ENCODE data around the gene STK11IP.

The STK11IP gene

DNA sequence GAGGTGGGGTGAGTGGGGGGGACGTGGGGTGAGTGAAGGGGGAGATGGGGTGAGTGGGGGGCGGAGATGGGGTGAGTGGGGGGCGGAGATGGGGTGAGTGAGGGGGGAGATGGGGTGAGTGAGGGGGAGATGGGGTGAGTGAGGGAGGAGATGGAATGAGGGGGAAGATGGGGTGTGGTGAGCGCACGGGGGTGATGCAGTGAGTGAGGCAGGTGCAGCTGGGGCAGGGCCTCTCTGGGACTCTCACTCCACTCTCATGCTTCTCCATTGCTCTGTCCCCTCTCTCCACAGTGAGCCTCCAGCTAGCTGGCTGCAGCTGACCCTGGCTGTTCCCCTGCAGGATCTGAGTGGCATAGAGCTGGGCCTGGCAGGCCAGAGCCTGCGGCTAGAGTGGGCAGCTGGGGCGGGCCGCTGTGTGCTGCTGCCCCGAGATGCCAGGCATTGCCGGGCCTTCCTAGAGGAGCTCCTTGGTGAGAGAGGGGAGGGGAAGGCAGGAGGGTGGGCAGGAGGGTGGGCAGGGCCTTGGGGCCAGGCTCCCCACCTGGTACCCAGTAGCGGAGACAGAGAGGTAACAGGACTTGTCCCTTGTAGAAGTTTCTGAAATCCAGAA is 15.9 kb downstream of the STK11IP start:
- ATAC-seq (ENCODE audit: low read depth) = no peak
- no peak overlapping the region for H3K27ac ChIP-seq (ENCODE audit: poor library complexity, severe bottlenecking)

DNA sequence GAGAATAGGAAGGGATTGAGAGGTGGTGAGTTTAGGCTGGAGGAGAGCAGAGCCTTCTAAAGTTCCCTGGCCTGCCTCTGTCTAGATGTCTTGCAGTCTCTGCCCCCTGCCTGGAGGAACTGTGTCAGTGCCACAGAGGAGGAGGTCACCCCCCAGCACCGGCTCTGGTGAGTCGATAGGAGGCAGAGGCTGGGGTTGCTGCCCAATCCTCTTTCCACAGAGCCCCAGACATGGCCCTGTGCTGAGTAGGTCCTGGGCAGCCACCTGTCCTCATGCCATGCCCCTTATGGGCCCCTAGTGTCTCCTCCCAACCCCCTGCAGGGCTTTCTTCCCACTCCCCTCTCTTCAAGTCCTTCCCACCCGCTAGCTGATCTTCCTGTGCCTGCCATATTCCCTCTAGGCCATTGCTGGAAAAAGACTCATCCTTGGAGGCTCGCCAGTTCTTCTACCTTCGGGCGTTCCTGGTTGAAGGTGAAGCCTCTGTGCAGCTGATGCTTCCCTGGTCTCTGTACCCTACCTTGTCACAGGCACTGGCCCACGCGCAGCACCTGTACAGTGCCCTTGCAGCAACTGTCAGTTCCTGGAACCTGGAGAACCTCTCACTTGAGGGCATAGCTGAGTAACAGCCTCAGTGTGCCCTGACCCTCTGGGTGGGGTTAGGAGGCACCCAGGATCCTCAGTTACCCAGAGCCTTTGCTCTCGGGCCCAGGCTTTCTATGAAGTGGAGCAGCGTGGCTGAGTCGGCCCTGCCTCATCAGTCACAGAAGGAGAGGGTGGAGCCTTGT is 16.6 kb downstream of the STK11IP start:
- DNase-seq (ENCODE audit: low spot score) (no peak), ATAC-seq (ENCODE audit: low read depth) (no peak; the same call in 2 of the 3 replicates)
- Histone ChIP-seq H3K27ac (ENCODE audit: poor library complexity, severe bottlenecking) (no peak overlapping the region), H3K9me3 (ENCODE audit: severe bottlenecking) (no peaks in the 10 kb centered on the region), H3K4me3 (ENCODE audit: severe bottlenecking) (no peak overlapping the region), H3K4me1 (ENCODE audit: insufficient read depth, poor library complexity, severe bottlenecking) (no peaks in the 10 kb centered on the region), H3K36me3 (ENCODE audit: low read depth) (peaks cover 5% of the 10 kb centered on the region), H3K27me3 (ENCODE audit: insufficient read depth, poor library complexity, severe bottlenecking) (no peaks in the 10 kb centered on the region)
- TF ChIP-seq, protein P1, sequence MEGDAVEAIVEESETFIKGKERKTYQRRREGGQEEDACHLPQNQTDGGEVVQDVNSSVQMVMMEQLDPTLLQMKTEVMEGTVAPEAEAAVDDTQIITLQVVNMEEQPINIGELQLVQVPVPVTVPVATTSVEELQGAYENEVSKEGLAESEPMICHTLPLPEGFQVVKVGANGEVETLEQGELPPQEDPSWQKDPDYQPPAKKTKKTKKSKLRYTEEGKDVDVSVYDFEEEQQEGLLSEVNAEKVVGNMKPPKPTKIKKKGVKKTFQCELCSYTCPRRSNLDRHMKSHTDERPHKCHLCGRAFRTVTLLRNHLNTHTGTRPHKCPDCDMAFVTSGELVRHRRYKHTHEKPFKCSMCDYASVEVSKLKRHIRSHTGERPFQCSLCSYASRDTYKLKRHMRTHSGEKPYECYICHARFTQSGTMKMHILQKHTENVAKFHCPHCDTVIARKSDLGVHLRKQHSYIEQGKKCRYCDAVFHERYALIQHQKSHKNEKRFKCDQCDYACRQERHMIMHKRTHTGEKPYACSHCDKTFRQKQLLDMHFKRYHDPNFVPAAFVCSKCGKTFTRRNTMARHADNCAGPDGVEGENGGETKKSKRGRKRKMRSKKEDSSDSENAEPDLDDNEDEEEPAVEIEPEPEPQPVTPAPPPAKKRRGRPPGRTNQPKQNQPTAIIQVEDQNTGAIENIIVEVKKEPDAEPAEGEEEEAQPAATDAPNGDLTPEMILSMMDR (IDR thresholded peaks at IDR 0.05; ENCODE audit: poor library complexity, severe bottlenecking) = no peak

More for the DNA sequence above, 15.9 kb downstream of the STK11IP start:
- Histone ChIP-seq H3K27me3 (ENCODE audit: insufficient read depth, poor library complexity, severe bottlenecking) (no peaks in the 10 kb centered on the region), H3K4me1 (ENCODE audit: insufficient read depth, poor library complexity, severe bottlenecking) (no peaks in the 10 kb centered on the region), H3K36me3 (ENCODE audit: low read depth) (peaks cover 5% of the 10 kb centered on the region), H3K4me3 (ENCODE audit: severe bottlenecking) (no peak overlapping the region), H3K9me3 (ENCODE audit: severe bottlenecking) (no peaks in the 10 kb centered on the region)
- TF ChIP-seq, protein P1 (IDR thresholded peaks at IDR 0.05; ENCODE audit: poor library complexity, severe bottlenecking) = no peak
- no peak for DNase-seq (ENCODE audit: low spot score)

DNA sequence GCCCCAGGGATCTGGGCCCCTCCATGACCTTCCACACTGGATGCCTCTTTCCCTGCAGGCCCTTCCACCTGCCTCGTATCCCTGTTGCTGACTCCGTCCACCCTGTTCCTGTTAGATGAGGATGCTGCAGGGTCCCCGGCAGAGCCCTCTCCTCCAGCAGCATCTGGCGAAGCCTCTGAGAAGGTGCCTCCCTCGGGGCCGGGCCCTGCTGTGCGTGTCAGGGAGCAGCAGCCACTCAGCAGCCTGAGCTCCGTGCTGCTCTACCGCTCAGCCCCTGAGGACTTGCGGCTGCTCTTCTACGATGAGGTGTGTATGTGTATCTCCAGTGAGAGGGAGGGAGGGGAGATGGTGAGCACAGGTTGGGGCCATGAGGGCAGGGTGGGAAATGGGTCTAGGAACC is 17.4 kb downstream of the STK11IP start:
- no peak overlapping the region for H3K4me3 ChIP-seq (ENCODE audit: severe bottlenecking)

DNA sequence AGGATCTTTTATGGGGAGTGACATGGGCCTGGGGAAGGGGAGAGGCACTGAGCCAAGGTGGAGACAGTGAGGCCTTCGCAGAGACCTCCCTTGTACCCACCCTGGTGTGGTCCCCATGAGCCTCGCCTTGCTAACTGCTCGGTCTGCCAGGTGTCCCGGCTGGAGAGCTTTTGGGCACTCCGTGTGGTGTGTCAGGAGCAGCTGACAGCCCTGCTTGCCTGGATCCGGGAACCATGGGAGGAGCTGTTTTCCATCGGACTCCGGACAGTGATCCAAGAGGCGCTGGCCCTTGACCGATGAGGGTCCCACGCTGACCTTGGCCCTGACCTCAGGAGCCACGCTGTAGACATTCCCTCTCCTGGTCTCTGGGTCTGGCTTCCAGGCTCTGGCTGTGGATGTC is 18.2 kb downstream of the STK11IP start:
- Histone ChIP-seq H3K9me3 (ENCODE audit: severe bottlenecking) (no peaks in the 10 kb centered on the region), H3K27ac (ENCODE audit: poor library complexity, severe bottlenecking) (no peak overlapping the region), H3K27me3 (ENCODE audit: insufficient read depth, poor library complexity, severe bottlenecking) (no peaks in the 10 kb centered on the region), H3K4me1 (ENCODE audit: insufficient read depth, poor library complexity, severe bottlenecking) (no peaks in the 10 kb centered on the region), H3K36me3 (ENCODE audit: low read depth) (peaks cover 5% of the 10 kb centered on the region), H3K4me3 (ENCODE audit: severe bottlenecking) (no peak overlapping the region)
- DNase-seq (ENCODE audit: low spot score) (no peak), ATAC-seq (ENCODE audit: low read depth) (no peak)
- TF ChIP-seq, protein P1 (IDR thresholded peaks at IDR 0.05; ENCODE audit: poor library complexity, severe bottlenecking) = no peak

More for the DNA sequence above, 17.4 kb downstream of the STK11IP start:
- H3K9me3 ChIP-seq (ENCODE audit: severe bottlenecking) = no peaks in the 10 kb centered on the region
- H3K27me3 ChIP-seq (ENCODE audit: insufficient read depth, poor library complexity, severe bottlenecking) = no peaks in the 10 kb centered on the region
- DNase-seq (ENCODE audit: low spot score) (no peak), ATAC-seq (ENCODE audit: low read depth) (no peak)
- H3K4me1 ChIP-seq (ENCODE audit: insufficient read depth, poor library complexity, severe bottlenecking) = no peaks in the 10 kb centered on the region
- H3K36me3 ChIP-seq (ENCODE audit: low read depth) = peaks cover 5% of the 10 kb centered on the region
- TF ChIP-seq, protein P1 (IDR thresholded peaks at IDR 0.05; ENCODE audit: poor library complexity, severe bottlenecking) = no peak
- H3K27ac ChIP-seq (ENCODE audit: poor library complexity, severe bottlenecking) = no peak overlapping the region

DNA sequence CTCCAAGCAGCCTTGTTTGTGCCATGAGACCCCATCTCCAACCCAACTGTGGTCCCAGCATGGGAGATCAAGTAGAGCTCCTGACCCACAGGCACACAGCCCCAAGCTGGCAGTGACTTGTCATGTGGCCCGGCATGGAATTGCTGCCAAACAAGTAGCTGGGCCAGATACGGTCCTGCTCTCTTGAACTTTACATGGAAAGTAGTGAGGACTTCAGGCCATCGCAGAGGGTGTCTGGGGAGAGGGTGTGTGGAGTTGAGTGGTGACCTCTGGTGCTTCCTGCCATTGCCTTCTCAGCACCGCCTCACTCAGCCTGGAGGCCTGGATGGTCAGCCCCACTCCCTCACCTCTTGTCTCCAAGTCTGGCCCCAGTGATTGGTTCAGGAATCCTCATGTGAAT is 18.9 kb downstream of the STK11IP start:
- ATAC-seq (ENCODE audit: low read depth) (no peak), DNase-seq (ENCODE audit: low spot score) (no peak)
- Histone ChIP-seq H3K27ac (ENCODE audit: poor library complexity, severe bottlenecking) (no peak overlapping the region), H3K4me3 (ENCODE audit: severe bottlenecking) (no peak overlapping the region), H3K27me3 (ENCODE audit: insufficient read depth, poor library complexity, severe bottlenecking) (no peaks in the 10 kb centered on the region), H3K4me1 (ENCODE audit: insufficient read depth, poor library complexity, severe bottlenecking) (no peaks in the 10 kb centered on the region), H3K9me3 (ENCODE audit: severe bottlenecking) (no peaks in the 10 kb centered on the region), H3K36me3 (ENCODE audit: low read depth) (peaks cover 5% of the 10 kb centered on the region)
- TF ChIP-seq, protein P1 (IDR thresholded peaks at IDR 0.05; ENCODE audit: poor library complexity, severe bottlenecking) = no peak
